ENCODE results near the gene CDX1. TPM values are rescaled to one million over a fixed set of nuclear protein-coding genes. Genes with fewer than 3 reads are reported as not detected.

CDX1 gene
- total RNA-seq, 1 experiment from 2014 or later = 0.22 TPM

- no peak for DNase-seq
- Histone ChIP-seq H4K91ac (ENCODE audit: insufficient read length, low read depth, low read length) (no peak overlapping the region), H3K23me2 (ENCODE audit: insufficient read length, low read depth, low read length, poor library complexity, severe bottlenecking) (no peaks in the 10 kb centered on the region), H3K4ac (ENCODE audit: low read depth, low read length) (no peak overlapping the region), H2BK20ac (ENCODE audit: low read depth, low read length, poor library complexity, severe bottlenecking) (no peak overlapping the region), H3K23ac (ENCODE audit: insufficient read length, low read depth, low read length) (no peak overlapping the region), H3T11ph (ENCODE audit: low read length) (no peak overlapping the region), H2AK5ac (ENCODE audit: insufficient read length, low read length) (no peak overlapping the region), H2BK15ac (ENCODE audit: low read depth, low read length) (no peak overlapping the region), H2BK120ac (ENCODE audit: low read depth, low read length, poor library complexity, severe bottlenecking) (no peak overlapping the region), H3K79me1 (ENCODE audit: insufficient read depth, low read depth, low read length, poor library complexity, severe bottlenecking) (no peaks in the 10 kb centered on the region), H3K79me2 (ENCODE audit: insufficient read depth, low read length) (no peaks in the 10 kb centered on the region), H3K27me3 (ENCODE audit: insufficient read depth, low read length) (no peaks in the 10 kb centered on the region), H3K9me3 (ENCODE audit: control insufficient read depth, low read depth, low read length) (no peaks in the 10 kb centered on the region), H3K14ac (ENCODE audit: insufficient read depth, low read length) (no peak overlapping the region), H3K56ac (ENCODE audit: insufficient read length, low read depth, low read length) (no peak overlapping the region), H3K27ac (ENCODE audit: insufficient read length, low read depth, low read length) (no peak overlapping the region), H3K9ac (ENCODE audit: extremely low read depth, insufficient read length, low read length) (no peak overlapping the region), H2BK5ac (ENCODE audit: insufficient read length, low read length) (no peak overlapping the region), H2AFZ (ENCODE audit: low read length) (no peak overlapping the region), H3K4me1 (ENCODE audit: insufficient read depth, low read length) (peaks cover 17% of the 10 kb centered on the region; the same call in 1 of the 2 replicates), H2BK12ac (ENCODE audit: insufficient read length, low read depth, low read length) (no peak overlapping the region), H4K8ac (replicated peaks; ENCODE audit: insufficient read length, low read depth, low read length) (no peak overlapping the region), H4K20me1 (ENCODE audit: control insufficient read depth, insufficient read depth, insufficient read length) (peaks cover 2% of the 10 kb centered on the region), H3K18ac (ENCODE audit: insufficient read length, low read depth, low read length) (no peak overlapping the region), H3K4me2 (ENCODE audit: insufficient read depth, insufficient read length, low read length) (no peak overlapping the region), H4K5ac (ENCODE audit: insufficient read length, low read depth, low read length) (no peak overlapping the region)
- H3K4me1 Mint-ChIP-seq = peaks cover 44 to 54% of the 10 kb centered on the region in 2 experiments
- H3K36me3 Mint-ChIP-seq (ENCODE audit: insufficient read depth in 1 of 3, low read depth in 3 of 3) = no peaks in the 10 kb centered on the region
- TF ChIP-seq CTCF (conservative IDR thresholded peaks at IDR 0.05) = no peak
- no peak overlapping the region for H3K27ac Mint-ChIP-seq
- peaks cover 66% of the 10 kb centered on the region for H3K27me3 Mint-ChIP-seq (ENCODE audit: low read depth)
- H3K9me3 Mint-ChIP-seq = no peaks in the 10 kb centered on the region
- WGBS (ENCODE audit: extremely low coverage, insufficient read length, low lambda C conversion rate) = no CpG with 5 or more reads among the region's 21 CpGs
- no peak overlapping the region for H3K4me3 Mint-ChIP-seq
Measured at GRCh38 chr5:150135557-150136304, 30.8 kb upstream of the CDX1 start.

Data from H9 (cell line).